GM19099 (cell line): ENCODE data around the gene MRM2.

Source experiments
- POLR2A ChIP-seq: IDR thresholded peaks from 3 replicates; pipeline ENCODE4 v1.6.1; 2011; ENCODE audit warnings: low read depth; ENCODE audit not compliant: insufficient read length; ENCODE audit errors: extremely low read depth

Gene MRM2

DNA sequence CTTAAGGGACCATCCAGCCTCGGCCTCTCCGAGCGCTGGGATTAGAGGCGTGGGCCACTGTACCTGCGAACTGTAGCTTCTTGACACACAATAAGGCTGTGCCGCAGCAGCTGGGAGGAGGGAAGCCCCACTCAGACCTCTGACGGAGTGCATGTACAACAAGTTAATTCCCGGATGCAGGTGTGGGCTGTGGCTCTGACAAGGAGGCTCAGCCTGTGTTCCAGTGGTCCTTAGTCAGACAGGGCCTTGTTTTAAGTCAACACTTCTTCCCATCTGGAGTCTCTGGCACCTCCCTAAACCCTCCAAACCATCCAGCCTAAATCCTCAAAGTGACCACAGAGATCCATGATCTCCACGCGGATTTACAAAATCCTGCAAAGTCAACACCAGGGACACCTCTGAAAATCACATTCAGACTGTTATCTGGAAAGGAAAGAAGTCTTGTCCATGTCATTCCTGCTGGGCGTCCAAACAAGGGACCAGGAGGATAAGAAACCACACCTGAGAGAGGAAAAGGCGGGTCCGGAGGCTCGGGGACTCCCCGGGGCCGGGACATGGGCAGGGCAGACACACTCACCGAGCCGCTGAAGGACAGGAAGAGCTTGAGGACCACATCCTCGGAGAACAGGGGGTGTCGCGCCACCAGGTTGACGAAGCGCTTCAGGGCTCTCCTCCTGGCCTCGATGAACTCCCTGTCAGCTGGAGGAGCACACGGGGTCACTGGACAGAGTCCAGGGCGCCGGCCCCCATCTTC, 29.4 kb upstream of the MRM2 start:
- no peak for TF ChIP-seq POLR2A

DNA sequence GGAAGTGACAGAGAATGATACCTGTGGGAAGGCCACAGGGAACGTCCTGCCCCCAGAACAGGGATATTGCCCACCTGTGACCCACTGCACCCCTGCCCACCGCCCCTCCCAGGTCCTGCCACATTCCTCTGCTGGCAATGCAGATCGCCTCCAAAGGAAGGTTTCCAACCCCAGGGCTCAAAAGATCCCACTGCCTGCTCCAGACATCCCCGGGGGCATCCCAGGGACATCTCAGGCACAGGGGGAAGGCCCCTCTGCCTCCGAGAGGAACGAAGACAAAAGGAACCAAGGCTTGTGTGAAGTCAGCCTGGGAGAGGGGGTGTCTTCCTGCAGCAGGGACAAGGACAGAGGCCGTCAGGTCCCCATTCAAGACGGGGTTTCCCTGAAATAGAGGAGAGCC, 28.5 kb upstream of the MRM2 start:
- TF ChIP-seq POLR2A: no peak

DNA sequence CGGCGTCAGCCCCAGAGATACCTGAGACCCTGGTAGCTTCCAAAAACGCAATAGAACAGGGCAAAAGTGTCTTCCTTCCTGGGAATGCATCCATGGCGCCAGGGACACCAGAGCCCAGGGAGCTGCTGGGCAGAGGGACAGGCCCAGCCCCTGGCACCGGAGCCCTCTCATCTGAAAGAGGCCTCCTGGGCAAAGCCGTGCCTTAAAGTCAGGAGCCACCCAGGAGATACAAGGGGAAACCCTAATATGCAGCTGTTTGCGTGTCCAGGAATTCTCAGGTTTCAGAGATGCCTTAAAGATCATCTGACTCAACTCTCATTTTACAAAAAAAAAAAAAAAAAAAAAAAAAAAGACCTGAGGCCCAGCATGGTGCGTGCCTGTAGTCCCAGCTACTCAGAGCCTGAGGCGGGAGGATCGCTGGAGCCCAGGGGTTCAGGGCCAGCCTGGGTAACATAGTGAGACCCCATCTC, 28.0 kb upstream of the MRM2 start:
- no peak for TF ChIP-seq POLR2A

DNA sequence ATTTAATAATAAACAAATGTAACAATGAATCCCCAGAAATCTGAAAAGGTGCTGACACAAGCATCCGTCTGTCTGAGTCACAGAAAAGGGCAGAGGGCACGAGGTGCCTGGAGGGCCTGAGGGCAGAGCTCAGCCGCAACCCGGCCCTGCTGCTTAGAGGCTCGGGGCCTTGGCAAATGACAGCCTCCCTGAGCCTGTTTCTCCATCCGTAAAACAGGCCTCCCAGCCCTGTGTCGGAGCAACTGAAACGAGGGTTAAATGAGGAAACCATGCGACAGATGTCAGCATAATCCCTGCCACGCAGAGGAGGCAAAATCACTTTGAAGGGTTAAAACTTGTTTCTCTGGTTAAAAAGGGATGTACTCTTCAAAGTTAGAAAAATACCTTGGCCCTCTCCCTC, 24.9 kb upstream of the MRM2 start:
- TF ChIP-seq POLR2A: no peak

DNA sequence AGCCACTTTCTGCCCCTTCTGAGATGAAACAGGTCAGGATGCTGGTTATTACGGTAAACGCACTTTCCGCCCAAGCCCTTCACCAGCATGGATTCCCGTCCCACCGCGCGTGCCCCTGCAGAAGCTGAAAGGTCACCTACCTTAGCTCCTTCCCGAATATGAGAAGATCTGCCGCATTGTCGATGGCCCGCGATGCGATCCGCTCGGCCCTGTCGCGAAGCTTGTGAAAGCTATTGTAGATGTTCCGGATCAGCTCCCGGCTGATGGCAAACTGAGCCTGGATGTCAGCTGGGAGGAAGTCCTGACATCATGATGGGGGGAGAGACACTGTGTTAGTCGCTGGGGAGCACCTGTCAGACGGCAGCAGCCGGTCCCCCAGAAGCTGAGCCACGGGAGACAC, 22.2 kb upstream of the MRM2 start:
- no peak for TF ChIP-seq POLR2A

DNA sequence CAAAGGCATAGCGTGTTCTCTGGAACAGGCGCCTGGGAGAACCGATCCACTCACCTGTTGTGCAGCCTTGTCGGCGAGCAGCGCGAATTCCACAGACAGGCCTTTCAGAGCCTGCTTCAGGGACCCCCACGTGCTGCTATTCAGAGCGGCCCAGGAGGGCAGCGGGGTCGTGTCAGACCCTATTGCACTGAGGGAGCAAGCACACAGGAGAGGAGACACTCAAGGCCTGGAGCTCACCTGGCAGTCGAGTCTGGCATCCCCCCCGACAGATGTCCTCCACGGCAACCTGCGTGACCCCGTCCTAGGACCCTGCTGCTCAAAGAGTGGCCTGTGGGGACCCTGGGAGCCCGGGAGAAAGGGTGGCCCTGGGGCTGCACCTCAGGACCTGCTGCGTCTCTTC, 21.2 kb upstream of the MRM2 start:
- TF ChIP-seq POLR2A: no peak

DNA sequence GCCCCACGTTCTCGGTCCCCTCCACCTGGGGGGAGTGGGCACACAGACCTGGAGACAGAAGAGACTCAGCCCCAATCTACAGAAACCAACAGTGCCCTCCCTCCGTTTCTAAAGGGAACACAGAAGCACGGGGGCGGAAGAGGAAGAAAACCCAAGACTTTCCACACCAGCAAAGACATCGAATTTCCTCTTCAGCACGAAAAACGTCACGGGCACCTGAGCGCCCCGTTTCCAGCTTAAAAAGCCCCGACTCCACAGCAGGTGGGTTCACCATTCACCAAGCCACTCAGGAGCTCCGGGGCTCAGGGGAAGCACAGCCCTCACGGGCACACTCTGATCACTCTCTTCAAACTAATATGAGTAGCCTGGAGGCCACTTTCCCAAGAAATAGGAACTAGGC, 19.6 kb upstream of the MRM2 start:
- no peak for TF ChIP-seq POLR2A

DNA sequence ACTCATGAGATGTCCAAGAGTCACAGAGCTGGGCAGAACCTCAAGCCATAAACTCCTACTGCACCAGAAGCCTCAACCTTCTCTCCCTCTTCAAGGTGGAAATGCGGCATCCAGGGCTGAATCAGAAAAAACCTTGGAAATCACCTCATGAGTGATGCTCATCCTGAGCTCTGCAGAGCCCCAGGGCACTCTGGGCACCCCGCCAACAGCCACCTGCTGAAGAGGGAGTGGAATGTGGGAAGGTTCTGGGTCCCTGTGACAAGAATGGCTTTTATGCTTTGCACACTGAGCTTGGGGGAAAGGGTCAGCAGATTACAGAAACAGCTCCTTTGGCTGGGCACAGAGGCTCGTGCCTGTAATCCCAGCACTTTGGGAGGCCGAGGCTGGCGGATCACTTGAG, 18.8 kb upstream of the MRM2 start:
- no peak for TF ChIP-seq POLR2A

DNA sequence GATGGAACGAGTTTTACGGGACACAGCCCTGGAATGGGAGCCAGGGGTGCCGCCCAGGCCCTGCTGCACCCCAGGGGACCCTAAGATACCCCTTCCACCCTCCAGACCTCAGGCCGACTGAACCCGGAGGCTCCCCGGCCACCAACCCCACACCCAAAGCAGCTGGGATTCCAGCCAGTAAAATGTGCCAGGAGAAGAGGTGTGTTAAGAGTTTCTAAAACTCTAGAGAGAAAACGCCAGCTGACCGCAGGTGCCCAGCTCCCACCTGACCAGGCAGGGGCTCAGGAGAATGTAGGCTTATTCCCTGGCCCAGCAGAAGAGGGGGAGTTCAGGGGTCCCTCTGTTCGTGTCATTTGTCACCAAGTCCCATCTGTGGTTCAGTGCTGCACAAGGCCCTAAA, 17.5 kb upstream of the MRM2 start:
- TF ChIP-seq POLR2A: no peak

DNA sequence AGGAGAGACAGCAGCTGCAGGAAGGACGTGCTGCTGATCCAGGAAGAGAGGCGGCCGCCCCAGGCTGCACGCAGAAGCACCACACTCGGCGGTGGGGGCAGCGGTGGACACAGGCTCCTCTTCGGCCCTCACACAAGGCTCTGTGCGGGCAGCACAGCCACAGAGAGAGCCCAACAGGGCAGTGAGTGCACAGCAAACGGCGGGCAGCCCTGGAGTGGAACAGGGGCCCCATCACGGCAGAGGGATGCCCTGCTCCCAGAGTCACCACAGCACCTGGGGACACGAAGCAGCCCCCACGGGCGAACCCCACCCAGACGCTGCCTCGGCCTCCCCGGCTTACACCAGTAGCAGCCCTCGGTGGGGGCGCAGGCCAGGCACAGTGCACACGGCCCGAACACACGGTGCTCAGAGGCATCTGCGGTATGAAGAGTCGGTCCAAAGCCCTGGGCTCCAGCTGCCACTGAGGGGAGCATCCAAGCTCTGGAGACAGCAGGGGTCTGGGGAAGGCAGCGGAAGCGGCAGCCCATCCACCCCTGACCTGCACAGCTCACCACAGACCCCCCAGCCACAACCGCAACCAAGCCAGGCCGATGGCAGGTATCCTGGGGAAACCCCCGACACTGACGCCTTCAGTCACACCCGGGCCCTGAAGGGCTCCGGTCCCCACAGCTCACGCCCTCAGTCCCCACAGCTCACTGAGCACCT, 16.8 kb upstream of the MRM2 start:
- peak; percentile 34 for TF ChIP-seq POLR2A

DNA sequence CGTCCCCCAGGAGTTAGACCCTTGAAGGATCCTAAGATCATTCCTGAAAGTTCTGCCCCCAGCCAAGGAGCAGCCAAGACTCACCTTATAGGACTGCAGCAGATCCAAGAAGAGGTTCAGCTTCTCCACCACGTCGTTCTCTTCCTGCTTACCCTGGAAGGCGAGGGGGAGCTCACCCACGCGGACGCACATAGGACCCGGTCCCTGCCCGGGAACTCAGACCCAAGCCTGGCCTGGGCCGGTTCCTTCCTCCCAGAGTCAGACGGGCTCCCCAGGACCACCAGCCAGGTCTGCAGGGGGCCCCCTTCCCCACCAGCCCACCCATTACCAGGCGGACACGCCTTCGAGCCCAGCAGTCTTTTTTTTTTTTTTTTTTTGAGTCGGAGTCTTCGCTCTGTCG, 15.6 kb upstream of the MRM2 start:
- no peak for TF ChIP-seq POLR2A

DNA sequence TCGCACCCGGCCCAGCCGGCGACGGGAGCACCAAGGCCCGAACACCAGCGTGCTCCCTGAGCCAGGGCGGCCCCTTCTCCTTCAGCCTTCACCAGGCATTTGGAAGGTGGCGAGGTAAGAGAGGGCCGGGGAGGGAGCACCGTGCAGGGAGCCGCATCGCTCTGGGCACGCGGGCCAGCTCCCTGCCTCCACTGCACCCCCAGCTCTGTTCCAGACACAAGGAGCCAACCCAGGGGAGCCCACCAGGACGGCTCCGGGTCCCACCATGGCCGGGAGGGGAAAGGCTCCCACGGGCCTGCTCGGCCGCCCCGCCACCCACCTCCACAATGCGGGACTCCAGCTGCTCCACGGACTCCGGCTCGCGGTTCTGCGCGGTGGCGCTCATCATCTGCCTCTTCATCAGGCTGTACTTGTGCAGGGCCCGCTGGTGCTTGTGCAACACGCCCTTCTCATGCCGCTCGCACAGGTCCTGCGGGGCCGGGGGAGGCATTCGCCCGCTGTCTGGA, 15.1 kb upstream of the MRM2 start:
- no peak for TF ChIP-seq POLR2A

DNA sequence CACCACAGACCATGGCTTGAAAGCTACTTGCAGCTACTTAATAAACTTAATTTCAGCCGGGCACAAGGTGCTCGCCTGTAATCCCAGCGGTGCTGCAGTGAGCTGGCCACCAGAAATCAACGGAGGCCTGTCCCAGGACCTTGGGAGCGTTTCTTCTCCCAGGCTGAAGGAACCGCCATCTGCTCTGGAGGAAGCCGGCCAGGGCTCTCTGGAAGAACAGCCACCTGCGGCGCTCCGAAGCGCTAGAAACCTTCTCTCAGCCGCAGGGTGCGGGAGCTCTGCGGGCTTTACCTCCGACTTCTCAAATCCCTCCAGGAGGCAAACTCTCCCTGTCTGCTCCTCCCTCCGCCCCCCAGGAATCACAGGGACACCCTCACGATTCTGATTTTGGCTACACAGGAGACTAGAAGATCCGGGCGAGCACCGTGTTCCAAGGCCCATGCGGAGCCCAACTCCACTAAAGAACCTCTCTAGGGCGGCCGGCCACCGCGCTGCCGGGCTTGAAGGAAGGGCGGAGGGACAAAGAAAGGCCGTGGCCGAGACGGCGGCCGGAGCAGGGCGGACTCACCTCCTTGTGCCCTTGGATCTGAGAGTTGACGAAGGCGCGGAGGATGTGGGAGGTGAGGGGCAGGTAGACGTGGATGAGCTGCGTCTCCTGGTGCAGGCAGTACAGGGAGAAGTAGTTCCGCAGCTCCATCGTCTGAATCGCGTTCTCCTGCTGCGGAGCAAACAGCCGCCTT, 14.5 kb upstream of the MRM2 start:
- TF ChIP-seq POLR2A: no peak

DNA sequence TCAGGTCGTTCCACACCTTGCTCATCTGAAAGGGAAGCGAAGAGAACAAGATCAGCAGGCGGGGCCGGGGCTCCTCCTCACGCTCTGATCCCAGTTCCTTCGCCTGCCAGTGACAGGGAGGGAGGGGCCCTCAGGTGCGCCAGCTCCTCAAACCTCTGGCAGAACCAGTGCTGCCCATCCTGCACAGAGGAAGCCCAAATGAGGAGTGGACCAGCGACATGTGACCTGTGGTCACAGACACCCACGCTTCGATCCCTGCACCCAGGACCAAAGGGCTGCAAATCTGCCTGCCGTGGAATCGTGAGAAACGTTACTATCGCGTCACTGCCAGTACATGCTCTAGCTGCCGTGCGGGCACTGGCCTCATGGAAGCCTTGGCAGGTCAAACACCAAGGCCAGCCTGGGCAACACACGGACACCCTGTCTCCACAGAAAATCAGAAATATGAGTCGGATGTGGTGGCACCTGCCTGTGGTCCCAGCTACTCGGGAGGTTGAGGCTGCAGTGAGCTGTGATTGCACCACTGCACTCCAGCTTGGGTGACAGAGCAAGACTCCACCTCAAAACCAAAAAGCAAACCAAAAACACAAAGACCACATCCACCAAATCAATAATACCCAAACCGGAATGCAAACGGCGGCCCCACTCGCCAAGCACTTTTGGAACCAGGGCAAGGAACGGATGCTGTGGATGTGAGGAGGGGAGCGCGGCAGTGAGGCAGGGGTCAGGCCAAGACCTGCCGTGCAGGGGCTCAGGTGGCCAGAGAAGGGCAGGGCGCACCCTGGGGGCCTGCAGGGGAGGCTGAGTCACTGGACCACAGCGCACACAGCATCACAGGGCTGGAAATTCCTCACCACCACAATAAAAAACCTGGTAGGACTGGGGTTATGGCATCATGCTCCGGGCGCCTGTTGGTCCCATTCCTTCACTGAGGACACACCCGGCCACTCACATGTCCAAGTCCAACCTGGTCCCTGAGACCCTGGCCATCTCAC, 13.4 kb upstream of the MRM2 start:
- no peak for TF ChIP-seq POLR2A
